ENCODE results near the gene CA10. TPM values are rescaled to one million over a fixed set of nuclear protein-coding genes. Genes with fewer than 3 reads are reported as not detected.

CA10 gene
- total and polyA plus RNA-seq, 2 donors (not counting 1 experiment from before 2014, with no cell fraction given): not detected

- no peaks in the 10 kb centered on the region for H3K36me3 ChIP-seq (replicated peaks in 1 of 2; ENCODE audit: control extremely low read depth in 1 of 2, control insufficient read depth in 1 of 2, extremely low read depth in 1 of 2, insufficient read depth in 2 of 2, low read length in 1 of 2)
- H3K27me3 ChIP-seq (replicated peaks in 1 of 4; ENCODE audit: control extremely low read depth in 1 of 4, control insufficient read depth in 3 of 4, insufficient read depth in 4 of 4, low read length in 3 of 4): no peaks in the 10 kb centered on the region
- CTCF ChIA-PET: no interaction called here
- H3K4me3 ChIP-seq (ENCODE audit: control extremely low read depth in 1 of 5, extremely low read depth in 1 of 5, insufficient read depth in 1 of 5, low read depth in 2 of 5, low read length in 4 of 5): no peak overlapping the region
- ATAC-seq (ENCODE audit: low read depth): no peak
- TF ChIP-seq CTCF (IDR thresholded peaks at IDR 0.05): no peak
- no peak for TF ChIP-seq EZH2 (IDR thresholded peaks at IDR 0.05; ENCODE audit: borderline replicate concordance, insufficient read depth, low read depth, low read length, poor library complexity, severe bottlenecking)
- H3K27ac ChIP-seq (ENCODE audit: low read length in 2 of 2): no peak overlapping the region
- no peak overlapping the region for H3K4me2 ChIP-seq (replicated peaks; ENCODE audit: low read depth, low read length, poor library complexity, severe bottlenecking)
- H3K27ac Mint-ChIP-seq: no peak overlapping the region
- no peaks in the 10 kb centered on the region for H3K9me3 Mint-ChIP-seq (ENCODE audit: insufficient read depth)
- H3K9ac ChIP-seq (ENCODE audit: low read length): no peak overlapping the region
- DNase-seq: no peak
- WGBS (ENCODE audit: insufficient coverage): no CpG with 5 or more reads among the region's 2 CpGs
- H2AFZ ChIP-seq (ENCODE audit: insufficient read depth, low read depth, low read length, poor library complexity, severe bottlenecking): no peak overlapping the region
- no peaks in the 10 kb centered on the region for H4K20me1 ChIP-seq (ENCODE audit: control insufficient read depth, insufficient read depth, low read length, poor library complexity, severe bottlenecking)
- POLR2A ChIA-PET: no interaction called here
- H3K4me3 Mint-ChIP-seq: no peak overlapping the region
- intact Hi-C loops (cut with micrococcal nuclease): no loop called here
- H3K4me1 Mint-ChIP-seq: no peaks in the 10 kb centered on the region
- no peaks in the 10 kb centered on the region for H3K79me2 ChIP-seq (ENCODE audit: control insufficient read depth, insufficient read depth, low read length)
- no peaks in the 10 kb centered on the region for H3K27me3 Mint-ChIP-seq
- H3K4me1 ChIP-seq (ENCODE audit: control insufficient read depth in 2 of 2, insufficient read depth in 2 of 2, low read length in 2 of 2): no peaks in the 10 kb centered on the region
- no peaks in the 10 kb centered on the region for H3K9me3 ChIP-seq (ENCODE audit: control extremely low read depth in 1 of 3, control insufficient read depth in 2 of 3, insufficient read depth in 1 of 3, low read length in 2 of 3)
Measured at GRCh38 chr17:52148288-52148968, 10.1 kb downstream of the CA10 start.

GRCh38 chr17:52147872-52148271, 10.6 kb downstream of the CA10 start:
- no peak overlapping the region for H3K9ac ChIP-seq (ENCODE audit: low read length)
- no peak overlapping the region for H2AFZ ChIP-seq (ENCODE audit: insufficient read depth, low read depth, low read length, poor library complexity, severe bottlenecking)
- no peaks in the 10 kb centered on the region for H3K4me1 ChIP-seq (ENCODE audit: control insufficient read depth in 2 of 2, insufficient read depth in 2 of 2, low read length in 2 of 2)
- Mint-ChIP-seq H3K4me1 (no peaks in the 10 kb centered on the region), H3K27ac (no peak overlapping the region), H3K27me3 (no peaks in the 10 kb centered on the region), H3K9me3 (ENCODE audit: insufficient read depth) (no peaks in the 10 kb centered on the region), H3K4me3 (no peak overlapping the region)
- H3K27me3 ChIP-seq (replicated peaks in 1 of 4; ENCODE audit: control extremely low read depth in 1 of 4, control insufficient read depth in 3 of 4, insufficient read depth in 4 of 4, low read length in 3 of 4): no peaks in the 10 kb centered on the region
- no peak for DNase-seq
- no peaks in the 10 kb centered on the region for H3K79me2 ChIP-seq (ENCODE audit: control insufficient read depth, insufficient read depth, low read length)
- POLR2A ChIA-PET: no interaction called here
- H4K20me1 ChIP-seq (ENCODE audit: control insufficient read depth, insufficient read depth, low read length, poor library complexity, severe bottlenecking): no peaks in the 10 kb centered on the region
- TF ChIP-seq EZH2 (IDR thresholded peaks at IDR 0.05; ENCODE audit: borderline replicate concordance, insufficient read depth, low read depth, low read length, poor library complexity, severe bottlenecking) (no peak), CTCF (IDR thresholded peaks at IDR 0.05) (no peak)
- H3K36me3 ChIP-seq (replicated peaks in 1 of 2; ENCODE audit: control extremely low read depth in 1 of 2, control insufficient read depth in 1 of 2, extremely low read depth in 1 of 2, insufficient read depth in 2 of 2, low read length in 1 of 2): no peaks in the 10 kb centered on the region
- H3K27ac ChIP-seq (ENCODE audit: low read length in 2 of 2): no peak overlapping the region
- intact Hi-C loops (cut with micrococcal nuclease): no loop called here
- ATAC-seq (ENCODE audit: low read depth): no peak
- no peak overlapping the region for H3K4me3 ChIP-seq (ENCODE audit: control extremely low read depth in 1 of 5, extremely low read depth in 1 of 5, insufficient read depth in 1 of 5, low read depth in 2 of 5, low read length in 4 of 5)
- CTCF ChIA-PET: no interaction called here
- H3K9me3 ChIP-seq (ENCODE audit: control extremely low read depth in 1 of 3, control insufficient read depth in 2 of 3, insufficient read depth in 1 of 3, low read length in 2 of 3): no peaks in the 10 kb centered on the region
- no peak overlapping the region for H3K4me2 ChIP-seq (replicated peaks; ENCODE audit: low read depth, low read length, poor library complexity, severe bottlenecking)
